ENCODE data around the gene DCLRE1A. TPM values are rescaled to one million over a fixed set of nuclear protein-coding genes. Genes with fewer than 3 reads are reported as not detected.
A peak's percentile ranks its signal among the peaks of the same experiment; 100 is the strongest.

The DCLRE1A gene
- total RNA-seq, 6 donors from 2014 or later: 4.0 to 12.4 (median 6.0) TPM

DNA sequence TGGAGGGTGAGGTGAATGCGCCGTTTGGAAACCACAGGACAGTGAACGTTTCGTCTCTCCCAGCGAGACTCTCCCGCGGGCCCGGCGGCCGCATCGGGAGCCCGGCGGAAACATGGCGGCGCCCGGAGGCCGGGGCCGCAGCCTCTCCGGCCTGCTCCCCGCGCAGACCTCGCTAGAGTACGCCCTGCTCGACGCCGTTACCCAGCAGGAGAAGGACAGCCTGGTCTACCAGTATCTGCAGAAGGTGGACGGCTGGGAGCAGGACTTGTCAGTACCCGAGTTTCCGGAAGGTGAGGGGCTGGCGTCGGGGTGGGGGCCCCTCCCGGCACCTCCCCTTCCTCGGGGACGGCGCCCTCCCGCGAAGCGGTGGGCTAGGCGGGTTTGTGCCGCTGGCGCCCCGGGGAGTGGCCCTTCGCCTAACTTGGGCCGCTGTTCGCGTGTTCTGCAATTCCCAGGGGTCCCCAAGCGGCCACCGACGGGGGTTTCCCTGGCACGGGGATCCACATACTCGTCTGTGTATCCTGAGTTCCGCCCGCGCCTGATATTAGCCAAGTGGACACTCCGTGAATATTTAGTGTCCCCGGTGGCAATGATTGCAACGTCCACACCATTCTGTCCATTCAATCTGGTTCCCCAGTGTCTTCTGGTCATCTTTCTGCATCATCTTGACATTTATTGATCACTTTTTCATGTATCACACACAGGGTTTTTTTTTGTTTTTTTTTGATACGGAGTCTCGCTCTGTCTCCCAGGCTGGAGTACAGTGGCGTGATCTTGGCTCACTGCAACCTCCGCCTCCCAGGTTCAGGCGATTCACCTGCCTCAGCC, 1.1 kb upstream of the DCLRE1A start:
- Histone ChIP-seq H3K9me3 (no peaks in the 10 kb centered on the region), H3K4me3 (peak overlapping the region; percentile 46 to 86 (median 75)), H3K36me3 (peaks cover 0 to 11% (median 3%) of the 10 kb centered on the region in 4 donors), H3K4me1 (peaks cover 24 to 76% (median 40%) of the 10 kb centered on the region in 4 donors), H3K27ac (peak overlapping the region; percentile 92 to 97 (median 94)), H3K27me3 (no peaks in the 10 kb centered on the region)
- TF ChIP-seq, protein P1, sequence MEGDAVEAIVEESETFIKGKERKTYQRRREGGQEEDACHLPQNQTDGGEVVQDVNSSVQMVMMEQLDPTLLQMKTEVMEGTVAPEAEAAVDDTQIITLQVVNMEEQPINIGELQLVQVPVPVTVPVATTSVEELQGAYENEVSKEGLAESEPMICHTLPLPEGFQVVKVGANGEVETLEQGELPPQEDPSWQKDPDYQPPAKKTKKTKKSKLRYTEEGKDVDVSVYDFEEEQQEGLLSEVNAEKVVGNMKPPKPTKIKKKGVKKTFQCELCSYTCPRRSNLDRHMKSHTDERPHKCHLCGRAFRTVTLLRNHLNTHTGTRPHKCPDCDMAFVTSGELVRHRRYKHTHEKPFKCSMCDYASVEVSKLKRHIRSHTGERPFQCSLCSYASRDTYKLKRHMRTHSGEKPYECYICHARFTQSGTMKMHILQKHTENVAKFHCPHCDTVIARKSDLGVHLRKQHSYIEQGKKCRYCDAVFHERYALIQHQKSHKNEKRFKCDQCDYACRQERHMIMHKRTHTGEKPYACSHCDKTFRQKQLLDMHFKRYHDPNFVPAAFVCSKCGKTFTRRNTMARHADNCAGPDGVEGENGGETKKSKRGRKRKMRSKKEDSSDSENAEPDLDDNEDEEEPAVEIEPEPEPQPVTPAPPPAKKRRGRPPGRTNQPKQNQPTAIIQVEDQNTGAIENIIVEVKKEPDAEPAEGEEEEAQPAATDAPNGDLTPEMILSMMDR (IDR thresholded peaks at IDR 0.05): peak in 4 of 6 experiments; percentile 28 to 60 (median 43)
- TF ChIP-seq POLR2A (IDR thresholded peaks at IDR 0.05) (peak in 3 of 4 donors; percentile 45 to 54 (median 53)), EP300 (IDR thresholded peaks at IDR 0.05) (no peak), POLR2AphosphoS5 (IDR thresholded peaks at IDR 0.05) (peak; percentile 3 to 33)
- 1 to 2% methylated on average over 34 to 40 of the region's 62 CpGs for WGBS, 2 donors
- ATAC-seq (ENCODE audit: low FRiP score in 2 of 2) (peak; percentile 84 to 91), DNase-seq (peak; percentile 70 to 91)

DNA sequence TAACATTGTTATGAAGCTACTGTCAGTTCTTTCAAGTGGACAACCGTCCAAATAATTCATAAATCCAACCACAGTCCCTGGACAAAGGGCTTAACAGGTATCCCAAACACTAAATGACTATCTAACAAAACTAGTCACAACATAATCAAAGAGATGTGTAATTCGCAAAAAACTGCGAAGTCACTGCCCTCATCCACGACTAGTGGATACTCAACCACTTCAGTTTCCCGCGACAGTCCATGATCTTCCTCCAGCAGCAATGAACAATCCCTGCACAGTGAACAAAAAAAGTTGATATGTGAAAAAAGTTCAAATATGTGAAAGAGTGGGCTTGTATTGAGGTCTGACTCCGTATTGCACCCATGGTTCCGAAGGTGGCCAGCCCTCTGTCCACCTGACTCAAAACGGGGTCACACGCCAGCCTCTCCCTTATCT, 287 bp downstream of the DCLRE1A start:
- Histone ChIP-seq H3K4me3 (peak overlapping the region; percentile 46 to 86 (median 75)), H3K36me3 (no peaks in the 10 kb centered on the region), H3K27ac (peak overlapping the region; percentile 92 to 97 (median 94)), H3K27me3 (no peaks in the 10 kb centered on the region), H3K4me1 (peaks cover 24 to 65% (median 39%) of the 10 kb centered on the region in 4 donors), H3K9me3 (no peaks in the 10 kb centered on the region)
- TF ChIP-seq POLR2AphosphoS5 (IDR thresholded peaks at IDR 0.05): no peak
- TF ChIP-seq POLR2A (IDR thresholded peaks at IDR 0.05): no peak
- no peak for TF ChIP-seq EP300 (IDR thresholded peaks at IDR 0.05)
- TF ChIP-seq, protein P1 (IDR thresholded peaks at IDR 0.05): no peak
- ATAC-seq (ENCODE audit: low FRiP score in 2 of 2) (peak; percentile 1 to 58), DNase-seq (no peak)
- WGBS, 2 donors: 15 to 19% methylated on average over 10 of the region's 10 CpGs

DNA sequence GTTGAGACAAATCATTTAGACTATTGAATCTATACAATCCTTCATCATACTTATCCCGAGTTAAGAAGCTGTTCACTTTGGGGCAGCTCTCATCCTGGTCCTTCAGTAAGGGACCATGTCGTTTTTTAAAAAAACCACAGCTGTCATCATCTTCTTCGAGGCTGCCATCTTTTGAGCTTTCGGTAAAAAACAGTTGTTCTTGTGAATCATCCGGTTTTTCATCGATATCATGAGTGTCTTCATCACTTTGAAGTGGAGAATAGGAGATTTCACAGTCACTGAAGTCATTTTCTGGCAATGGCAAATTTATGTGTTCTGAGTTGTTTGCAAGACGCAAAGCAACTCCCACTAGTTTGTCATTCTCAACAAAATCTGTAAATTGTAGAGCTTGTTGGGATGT, 3.9 kb downstream of the DCLRE1A start:
- TF ChIP-seq, protein P1 (IDR thresholded peaks at IDR 0.05): no peak
- TF ChIP-seq EP300 (IDR thresholded peaks at IDR 0.05): no peak
- TF ChIP-seq POLR2AphosphoS5 (IDR thresholded peaks at IDR 0.05): no peak
- TF ChIP-seq POLR2A (IDR thresholded peaks at IDR 0.05): no peak
- 91 to 92% methylated on average over 7 of the region's 7 CpGs for WGBS, 2 donors
- Histone ChIP-seq H3K4me3 (no peak overlapping the region), H3K4me1 (peaks cover 12 to 32% (median 17%) of the 10 kb centered on the region in 4 donors), H3K27ac (no peak overlapping the region), H3K27me3 (no peaks in the 10 kb centered on the region), H3K9me3 (no peaks in the 10 kb centered on the region), H3K36me3 (peaks cover 0 to 3% (median 0%) of the 10 kb centered on the region in 4 donors)
- DNase-seq: no peak
- ATAC-seq (ENCODE audit: low FRiP score in 2 of 2): no peak

DNA sequence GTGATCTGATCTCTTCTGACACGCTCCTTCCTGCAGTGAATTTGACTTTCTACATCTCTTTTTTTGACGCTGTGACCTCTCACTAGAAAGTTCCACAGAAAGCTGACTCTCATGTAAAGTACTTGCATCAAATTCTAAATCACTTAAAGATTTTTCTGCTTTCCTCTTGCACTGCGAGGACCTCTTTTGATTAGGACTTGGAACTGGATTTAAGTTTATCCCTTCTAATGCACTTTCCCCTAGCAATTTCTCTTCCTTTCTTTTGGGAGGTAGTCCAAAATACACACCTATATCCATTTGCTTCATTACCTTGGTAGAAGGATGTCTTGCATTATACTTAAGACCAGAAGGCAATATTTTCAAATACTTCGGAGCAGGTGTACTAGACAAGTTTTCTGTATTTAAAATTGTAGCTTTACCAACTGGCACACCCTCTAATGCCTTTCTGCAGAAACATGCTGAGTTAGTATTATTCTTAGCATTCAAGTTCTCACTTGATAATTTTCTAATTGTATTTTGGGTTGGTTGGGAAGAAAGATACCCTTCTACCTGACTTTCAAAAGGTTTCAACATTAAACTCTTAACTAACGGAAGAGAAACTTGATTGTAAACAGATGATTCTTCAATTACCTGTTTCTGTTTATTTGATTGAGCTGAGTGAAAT, 4.6 kb downstream of the DCLRE1A start:
- no peak overlapping the region for H3K4me3 ChIP-seq
- peaks cover 12 to 32% (median 17%) of the 10 kb centered on the region in 4 donors for H3K4me1 ChIP-seq
- H3K36me3 ChIP-seq: peaks cover 0 to 9% (median 2%) of the 10 kb centered on the region in 4 donors
- no peak overlapping the region for H3K27ac ChIP-seq
- TF ChIP-seq EP300 (IDR thresholded peaks at IDR 0.05): no peak
- TF ChIP-seq, protein P1 (IDR thresholded peaks at IDR 0.05): no peak
- no peak for TF ChIP-seq POLR2A (IDR thresholded peaks at IDR 0.05)
- TF ChIP-seq POLR2AphosphoS5 (IDR thresholded peaks at IDR 0.05): no peak
- ATAC-seq (ENCODE audit: low FRiP score in 2 of 2) (no peak), DNase-seq (no peak)
- no peaks in the 10 kb centered on the region for H3K9me3 ChIP-seq
- WGBS, 2 donors: 89 to 93% methylated on average over 5 of the region's 5 CpGs
- no peaks in the 10 kb centered on the region for H3K27me3 ChIP-seq

All from upper lobe of left lung (tissue), 6 donors.